Measurements from ENCODE around the gene TMEM233.

- TF ChIP-seq POLR2A (IDR thresholded peaks at IDR 0.05; ENCODE audit: low read depth, low read length) (no peak), CTCF (IDR thresholded peaks at IDR 0.05 in 2 of 3, conservative IDR thresholded peaks at IDR 0.05 in 1 of 3; ENCODE audit: control insufficient read depth in 2 of 3, extremely low read depth in 1 of 3, insufficient read depth in 1 of 3, low read depth in 3 of 3, low read length in 3 of 3) (no peak), REST (IDR thresholded peaks at IDR 0.05; ENCODE audit: low read depth, low read length) (no peak), USF2 (IDR thresholded peaks at IDR 0.05; ENCODE audit: borderline replicate concordance, low read depth, low read length) (no peak), MYC (IDR thresholded peaks at IDR 0.05; ENCODE audit: insufficient read depth, insufficient read length, insufficient replicate concordance, low read length, severe bottlenecking) (no peak), ZBTB4 (CRISPR knock-in tag; IDR thresholded peaks at IDR 0.05) (no peak), ZNF384 (IDR thresholded peaks at IDR 0.05; ENCODE audit: borderline replicate concordance, low read depth, low read length) (no peak), KDM1A (IDR thresholded peaks at IDR 0.05; ENCODE audit: borderline replicate concordance) (no peak), BRCA1 (IDR thresholded peaks at IDR 0.05; ENCODE audit: low read depth, low read length) (no peak), YY1 (IDR thresholded peaks at IDR 0.05; ENCODE audit: low read depth, low read length) (no peak), ESRRA (IDR thresholded peaks at IDR 0.05; ENCODE audit: low read length) (no peak), PBX3 (IDR thresholded peaks at IDR 0.05; ENCODE audit: insufficient replicate concordance, low read depth, low read length) (no peak), SREBF2 (IDR thresholded peaks at IDR 0.05; ENCODE audit: low read length) (no peak), MXI1 (IDR thresholded peaks at IDR 0.05; ENCODE audit: low read depth, low read length) (no peak)
These were observed 91.3 kb downstream of the TMEM233 start for GRCh38 chr12:119684711-119685369.

All from GM12878 (cell line).